GM19023 (cell line): ENCODE data around the gene TBC1D9B.
"Not testable (repeated sequence)": the region's sequence is repeated elsewhere in the genome, so short reads cannot be mapped to it uniquely, and the experiment has no call there.

Experiments
- ATAC-seq: cut with Tn5 transposase; IDR thresholded peaks from one replicate; pipeline ENCODE4 v1.9.1; 2021; ENCODE audit warnings: mild to moderate bottlenecking, moderate library complexity; ENCODE audit not compliant: unreplicated experiment

The TBC1D9B gene

DNA sequence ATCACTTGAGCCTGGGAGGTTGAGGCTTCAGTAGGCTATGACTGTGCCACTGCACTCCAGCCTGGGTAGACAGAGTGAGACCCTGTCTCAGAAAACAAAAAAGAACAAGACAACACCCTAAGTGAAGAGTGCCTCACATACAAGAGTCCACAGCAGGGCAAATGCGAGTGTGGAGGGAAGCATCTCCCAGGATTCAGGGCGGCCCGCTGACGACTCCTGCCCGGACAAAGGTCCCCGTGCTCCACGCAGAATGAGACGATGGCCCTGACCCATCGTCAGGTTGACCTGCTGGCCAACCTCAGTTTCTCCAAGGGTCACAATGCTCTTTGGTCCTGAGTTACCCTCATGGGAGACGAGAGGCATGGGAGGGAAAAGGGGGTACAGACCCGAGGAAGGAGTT, 67.4 kb downstream of the TBC1D9B start:
- no peak for ATAC-seq

GRCh38 chr5:179839328-179840256, 68.1 kb downstream of the TBC1D9B start:
- no peak for ATAC-seq

DNA sequence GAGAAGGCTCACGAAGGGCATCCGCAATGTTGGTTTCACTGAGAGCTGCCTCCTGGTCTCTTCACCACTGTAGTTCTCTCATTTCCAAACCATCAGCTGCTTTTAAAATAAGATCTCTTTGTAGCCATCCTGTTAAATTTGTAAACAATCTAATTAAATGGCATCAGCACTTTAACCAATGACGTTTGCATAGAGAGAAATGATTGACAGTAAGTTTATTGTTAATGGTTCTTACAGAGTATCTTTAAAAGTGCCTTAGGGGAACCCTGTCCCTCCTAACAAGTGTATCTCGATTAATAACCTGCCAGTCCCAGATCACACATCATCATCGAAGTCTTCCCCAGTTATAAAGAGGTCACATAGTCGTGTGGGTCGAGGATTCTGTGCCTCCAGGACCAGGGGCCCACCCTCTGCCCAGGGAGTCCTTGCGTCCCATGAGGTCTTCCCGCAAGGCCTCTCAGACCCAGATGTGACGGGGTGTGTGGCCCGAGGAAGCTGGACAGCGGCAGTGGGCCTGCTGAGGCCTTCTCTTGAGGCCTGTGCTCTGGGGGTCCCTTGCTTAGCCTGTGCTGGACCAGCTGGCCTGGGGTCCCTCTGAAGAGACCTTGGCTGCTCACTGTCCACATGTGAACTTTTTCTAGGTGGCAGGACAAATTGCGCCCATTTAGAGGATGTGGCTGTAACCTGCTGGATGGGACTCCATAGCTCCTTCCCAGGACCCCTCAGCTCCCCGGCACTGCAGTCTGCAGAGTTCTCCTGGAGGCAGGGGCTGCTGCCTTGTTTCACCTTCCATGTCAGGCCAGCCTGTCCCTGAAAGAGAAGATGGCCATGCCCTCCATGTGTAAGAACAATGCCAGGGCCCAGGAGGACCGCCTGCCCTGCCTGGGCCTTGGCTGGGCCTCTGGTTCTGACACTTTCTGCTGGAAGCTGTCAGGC, 70.4 kb downstream of the TBC1D9B start:
- no peak for ATAC-seq

DNA sequence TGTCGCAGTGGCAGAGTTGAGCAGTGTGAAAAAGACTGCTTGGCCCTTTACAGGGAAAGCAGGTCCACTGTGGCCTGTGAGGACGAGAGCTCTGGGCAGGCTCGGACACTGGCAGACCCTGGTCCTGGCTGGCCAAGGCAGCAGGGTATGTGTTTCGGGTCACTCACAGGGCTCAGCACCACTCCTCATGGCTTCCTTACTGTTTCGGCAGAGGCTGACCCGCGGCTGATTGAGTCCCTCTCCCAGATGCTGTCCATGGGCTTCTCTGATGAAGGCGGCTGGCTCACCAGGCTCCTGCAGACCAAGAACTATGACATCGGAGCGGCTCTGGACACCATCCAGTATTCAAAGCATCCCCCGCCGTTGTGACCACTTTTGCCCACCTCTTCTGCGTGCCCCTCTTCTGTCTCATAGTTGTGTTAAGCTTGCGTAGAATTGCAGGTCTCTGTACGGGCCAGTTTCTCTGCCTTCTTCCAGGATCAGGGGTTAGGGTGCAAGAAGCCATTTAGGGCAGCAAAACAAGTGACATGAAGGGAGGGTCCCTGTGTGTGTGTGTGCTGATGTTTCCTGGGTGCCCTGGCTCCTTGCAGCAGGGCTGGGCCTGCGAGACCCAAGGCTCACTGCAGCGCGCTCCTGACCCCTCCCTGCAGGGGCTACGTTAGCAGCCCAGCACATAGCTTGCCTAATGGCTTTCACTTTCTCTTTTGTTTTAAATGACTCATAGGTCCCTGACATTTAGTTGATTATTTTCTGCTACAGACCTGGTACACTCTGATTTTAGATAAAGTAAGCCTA, 71.3 kb downstream of the TBC1D9B start:
- ATAC-seq, result no peak

DNA sequence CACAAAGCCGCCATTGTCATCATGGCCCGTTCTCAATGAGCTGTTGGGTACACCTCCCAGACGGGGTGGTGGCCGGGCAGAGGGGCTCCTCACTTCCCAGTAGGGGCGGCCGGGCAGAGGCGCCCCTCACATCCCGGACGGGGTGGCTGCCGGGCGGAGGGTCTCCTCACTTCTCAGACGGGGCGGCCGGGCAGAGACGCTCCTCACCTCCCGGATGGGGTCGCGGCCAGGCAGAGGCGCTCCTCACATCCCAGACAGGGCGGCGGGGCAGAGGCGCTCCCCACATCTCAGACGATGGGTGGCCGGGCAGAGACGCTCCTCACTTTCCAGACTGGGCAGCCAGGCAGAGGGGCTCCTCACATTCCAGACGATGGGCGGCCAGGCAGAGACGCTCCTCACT, 72.8 kb downstream of the TBC1D9B start:
- not testable (repeated sequence) for ATAC-seq

GRCh38 chr5:179834120-179834519, 73.6 kb downstream of the TBC1D9B start:
- ATAC-seq, result no peak

- ATAC-seq, result no peak
These were observed 74.0 kb downstream of the TBC1D9B start for GRCh38 chr5:179833709-179834070.

DNA sequence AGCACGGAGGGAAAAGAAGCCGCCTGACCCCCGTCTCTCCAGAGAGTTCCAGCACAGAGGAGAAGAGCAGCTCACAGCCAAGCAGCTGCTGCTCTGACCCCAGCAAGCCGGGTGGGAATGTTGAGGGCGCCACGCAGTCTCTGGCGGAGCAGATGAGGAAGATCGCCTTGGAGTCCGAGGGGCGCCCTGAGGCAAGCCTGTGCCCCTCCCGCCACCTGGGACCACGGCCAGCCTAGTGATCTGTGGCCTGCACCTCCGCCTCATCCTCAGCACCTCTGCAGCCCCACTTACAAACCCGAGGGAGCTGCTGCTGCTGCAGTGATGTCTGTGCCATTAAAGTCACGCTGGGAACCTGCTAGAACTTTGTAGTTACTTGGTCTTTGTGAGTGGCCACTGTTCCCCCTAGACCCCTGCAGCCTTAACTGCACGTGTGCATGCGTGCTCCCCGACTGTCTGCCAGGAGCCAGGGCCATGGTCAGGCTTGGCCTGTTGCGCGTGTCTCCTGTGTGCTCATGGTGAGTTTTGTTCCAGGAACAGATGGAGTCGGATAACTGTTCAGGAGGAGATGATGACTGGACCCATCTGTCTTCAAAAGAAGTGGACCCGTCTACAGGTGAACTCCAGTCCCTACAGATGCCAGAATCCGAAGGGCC, 74.5 kb downstream of the TBC1D9B start:
- no peak for ATAC-seq

GRCh38 chr5:179832039-179832745, 75.5 kb downstream of the TBC1D9B start:
- ATAC-seq, result no peak

DNA sequence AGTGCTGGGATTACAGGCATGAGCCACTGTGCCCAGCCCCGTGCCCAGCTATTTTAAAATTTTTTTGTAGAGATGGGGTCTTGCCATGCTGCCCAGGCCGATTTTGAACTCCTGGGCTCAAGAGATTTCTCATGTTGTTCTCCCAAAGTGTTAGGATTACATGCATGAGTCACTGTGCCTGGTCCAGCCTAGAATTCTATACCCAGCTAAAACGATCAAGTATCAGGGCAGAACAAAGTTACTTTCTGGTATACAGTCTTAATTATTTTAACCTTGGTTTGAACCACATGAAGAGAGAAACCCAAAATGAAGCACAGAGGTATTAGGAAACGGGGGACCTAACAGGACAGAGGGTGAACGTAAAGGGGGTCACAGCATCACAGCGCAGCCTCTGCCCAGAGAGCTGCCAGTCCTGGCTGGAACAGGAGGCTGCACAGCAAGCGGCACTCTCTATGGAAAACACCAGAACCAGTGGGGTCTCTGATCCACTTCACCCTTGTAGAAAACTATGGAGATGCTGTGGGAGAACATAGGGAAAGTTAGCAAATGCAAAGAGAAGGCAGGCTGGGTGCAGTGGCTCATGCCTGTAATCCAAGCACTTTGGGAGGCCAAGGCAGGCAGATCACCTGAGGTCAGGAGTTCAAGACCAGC, 76.8 kb downstream of the TBC1D9B start:
- no peak for ATAC-seq

DNA sequence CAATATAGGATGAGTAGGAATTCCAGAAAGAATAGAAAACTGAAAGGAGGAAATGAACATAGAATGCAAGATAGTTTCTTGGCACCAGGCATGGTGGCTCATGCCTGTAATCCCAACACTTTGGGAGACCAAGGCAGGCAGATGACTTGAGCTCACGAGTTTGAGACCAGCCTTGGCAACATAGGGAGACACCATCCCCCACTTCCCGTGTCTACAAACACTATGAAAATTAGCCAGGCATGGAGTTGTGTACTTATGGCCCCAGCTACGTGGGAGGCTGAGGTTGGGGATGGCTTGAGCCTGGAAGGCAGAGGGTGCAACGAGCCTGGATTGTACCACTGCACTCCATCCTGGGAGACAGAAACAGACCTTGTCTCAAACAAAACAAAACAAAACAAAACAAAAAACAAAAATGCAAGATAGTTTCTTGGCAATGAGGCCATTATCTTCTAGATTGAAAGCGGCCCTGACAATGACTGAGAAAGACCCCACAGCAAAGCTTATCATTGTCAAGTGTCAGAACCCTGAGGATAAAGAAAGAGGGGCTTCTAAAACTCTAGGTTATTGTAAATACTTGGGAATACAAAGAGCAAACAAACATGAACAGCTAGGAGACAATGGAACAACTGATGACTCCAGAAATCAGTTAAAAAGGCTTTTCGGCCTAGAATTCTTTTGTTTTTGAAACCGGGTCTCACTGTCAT, 77.8 kb downstream of the TBC1D9B start:
- ATAC-seq, result no peak

- no peak for ATAC-seq
These were observed 78.8 kb downstream of the TBC1D9B start for GRCh38 chr5:179828756-179829421.

- ATAC-seq, result no peak
These were observed 80.0 kb downstream of the TBC1D9B start for GRCh38 chr5:179827680-179828079.

DNA sequence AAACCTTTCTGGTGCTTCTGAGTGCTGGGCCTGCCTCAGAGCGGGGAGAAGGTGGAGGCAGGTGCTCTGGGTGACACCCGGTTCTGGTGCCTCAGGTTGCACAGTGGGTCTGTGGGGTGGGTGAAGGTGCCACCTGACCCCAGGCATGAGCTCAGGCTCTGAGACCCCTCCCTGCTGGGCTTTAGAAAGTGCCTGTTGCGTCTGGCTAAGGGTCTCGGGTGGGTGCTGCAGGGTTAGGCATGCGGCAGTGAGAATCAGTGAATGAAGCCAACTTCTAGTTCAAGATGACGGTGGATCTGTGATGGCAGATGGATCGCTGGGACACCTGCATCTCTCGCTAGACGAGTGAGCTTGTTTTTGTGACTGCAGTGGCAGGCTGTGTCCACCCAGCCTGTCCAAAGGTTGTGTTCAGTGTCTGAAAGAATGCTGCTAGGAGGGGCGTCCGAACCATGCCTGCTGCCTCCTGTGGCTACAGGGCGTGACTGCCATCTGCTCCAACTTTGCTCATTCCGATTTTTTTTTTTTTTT, 82.0 kb downstream of the TBC1D9B start:
- ATAC-seq, result no peak

GRCh38 chr5:179824745-179825112, 83.0 kb downstream of the TBC1D9B start:
- no peak for ATAC-seq

DNA sequence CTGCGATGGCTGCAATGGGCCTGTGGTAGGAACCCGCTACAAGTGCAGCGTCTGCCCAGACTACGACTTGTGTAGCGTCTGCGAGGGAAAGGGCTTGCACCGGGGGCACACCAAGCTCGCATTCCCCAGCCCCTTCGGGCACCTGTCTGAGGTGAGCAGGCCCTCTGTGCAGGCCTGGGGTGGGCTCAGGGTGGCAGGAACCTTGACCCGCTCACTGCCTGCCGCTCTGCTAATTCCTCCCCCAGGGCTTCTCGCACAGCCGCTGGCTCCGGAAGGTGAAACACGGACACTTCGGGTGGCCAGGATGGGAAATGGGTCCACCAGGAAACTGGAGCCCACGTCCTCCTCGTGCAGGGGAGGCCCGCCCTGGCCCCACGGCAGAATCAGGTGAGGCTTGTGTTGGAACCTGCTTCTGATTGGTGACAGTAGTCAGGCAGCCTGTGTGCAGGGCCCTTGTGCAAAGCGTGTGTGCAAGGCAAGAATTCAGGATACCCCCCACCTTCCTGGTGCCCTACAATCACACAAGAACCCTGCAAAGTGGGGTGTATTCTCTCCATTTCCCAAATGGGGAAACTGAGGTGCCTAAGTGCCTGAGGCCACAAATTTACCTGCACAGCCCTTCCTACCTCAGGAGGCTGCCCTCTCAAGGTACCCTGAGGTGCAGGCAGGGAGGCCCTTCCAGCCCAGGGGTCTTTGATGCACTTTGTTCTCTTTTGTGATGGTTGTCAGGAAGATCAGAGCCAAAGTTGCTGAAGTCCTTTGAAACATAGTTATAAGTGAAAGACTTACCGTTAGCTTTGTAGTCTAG, 83.6 kb downstream of the TBC1D9B start:
- ATAC-seq, result no peak

- ATAC-seq, result no peak
These were observed 85.2 kb downstream of the TBC1D9B start for GRCh38 chr5:179822444-179822990.
